HG03354 (cell line): ENCODE data around the gene ARID1A.
"Not testable (repeated sequence)": the region's sequence is repeated elsewhere in the genome, so short reads cannot be mapped to it uniquely, and the experiment has no call there.

Experiments
- ATAC-seq: cut with Tn5 transposase; IDR thresholded peaks from one replicate; pipeline ENCODE4 v1.9.1; 2021; ENCODE audit warnings: mild to moderate bottlenecking; ENCODE audit not compliant: unreplicated experiment, poor library complexity, severe bottlenecking

ARID1A gene

GRCh38 chr1:26695356-26696118 is at the start of gene ARID1A:
TSS of gene ARID1A (plus strand) at chr1:26696015. CDS start at chr1:26696404, 389 bp downstream.
- peak; percentile 45 for ATAC-seq

GRCh38 chr1:26664802-26665201 is 31.0 kb upstream of the ARID1A start:
- no peak for ATAC-seq

GRCh38 chr1:26666855-26667254 is 29.0 kb upstream of the ARID1A start:
- ATAC-seq: no peak

- ATAC-seq: not testable (repeated sequence)
Measured at GRCh38 chr1:26668106-26668786, 27.6 kb upstream of the ARID1A start.

- peak; percentile 64 for ATAC-seq
Measured at GRCh38 chr1:26677306-26678115, 18.3 kb upstream of the ARID1A start.

GRCh38 chr1:26684763-26685508 is 10.9 kb upstream of the ARID1A start:
- no peak for ATAC-seq

- no peak for ATAC-seq
Measured at GRCh38 chr1:26686795-26687194, 9.0 kb upstream of the ARID1A start.

GRCh38 chr1:26689504-26689903 is 6.3 kb upstream of the ARID1A start:
- no peak for ATAC-seq

GRCh38 chr1:26690157-26690556 is 5.7 kb upstream of the ARID1A start:
- no peak for ATAC-seq

- no peak for ATAC-seq
Measured at GRCh38 chr1:26690576-26691031, 5.2 kb upstream of the ARID1A start.

GRCh38 chr1:26692211-26692792 is 3.5 kb upstream of the ARID1A start:
- peak; percentile 40 for ATAC-seq

- ATAC-seq: peak; percentile 38
Measured at GRCh38 chr1:26692793-26693490, 2.9 kb upstream of the ARID1A start.

- ATAC-seq: no peak
Measured at GRCh38 chr1:26693599-26694572, 1.9 kb upstream of the ARID1A start.

GRCh38 chr1:26694638-26695355 is 1.0 kb upstream of the ARID1A start:
- ATAC-seq: no peak

- ATAC-seq: peak; percentile 1
Measured at GRCh38 chr1:26696119-26696653, 371 bp downstream of the ARID1A start.

- ATAC-seq: no peak
Measured at GRCh38 chr1:26696654-26697430, 1.0 kb downstream of the ARID1A start.
